Osteocyte (in vitro differentiated cells): ENCODE data around the gene PLXNB1. TPM values are rescaled to one million over a fixed set of nuclear protein-coding genes. Genes with fewer than 3 reads are reported as not detected.

Source experiments
- DNase-seq: peaks from one replicate; pipeline ENCODE4 v3.0.0; 2021; ENCODE audit warnings: mixed read lengths; ENCODE audit not compliant: unreplicated experiment; ENCODE audit errors: extremely low spot score
- H3K27ac Mint-ChIP-seq: one replicate; pipeline ENCODE4 v1.8.0; 2021; ENCODE audit warnings: mild to moderate bottlenecking, mixed read lengths; ENCODE audit not compliant: unreplicated experiment
- H3K27me3 Mint-ChIP-seq: one replicate; pipeline ENCODE4 v1.8.0; 2021; ENCODE audit warnings: mixed read lengths; ENCODE audit not compliant: unreplicated experiment
- H3K36me3 Mint-ChIP-seq: one replicate; pipeline ENCODE4 v1.8.0; 2021; ENCODE audit warnings: mixed read lengths; ENCODE audit not compliant: unreplicated experiment
- H3K4me1 Mint-ChIP-seq: one replicate; pipeline ENCODE4 v1.8.0; 2021; ENCODE audit warnings: mixed read lengths; ENCODE audit not compliant: unreplicated experiment
- H3K4me3 Mint-ChIP-seq: one replicate; pipeline ENCODE4 v1.8.0; 2021; ENCODE audit warnings: mild to moderate bottlenecking, moderate library complexity, mixed read lengths; ENCODE audit not compliant: unreplicated experiment
- H3K9me3 Mint-ChIP-seq: one replicate; pipeline ENCODE4 v1.8.0; 2021; ENCODE audit warnings: mixed read lengths; ENCODE audit not compliant: unreplicated experiment
- total RNA-seq: library from RNA; stranded (reverse); gene quantifications from 2 replicates; pipeline ENCODE4 v1.2.1, GENCODE V29; 2021
- TF ChIP-seq, protein P1 (sequence below): fragments of 200-600 bp; sonication (generic); IDR thresholded peaks from 2 replicates; pipeline ENCODE4 v1.5.0; 2021; ENCODE audit warnings: antibody characterized with exemption, mild to moderate bottlenecking, moderate library complexity

Gene PLXNB1
- total RNA-seq, 1 donor from 2014 or later, result 88.2 TPM

DNA sequence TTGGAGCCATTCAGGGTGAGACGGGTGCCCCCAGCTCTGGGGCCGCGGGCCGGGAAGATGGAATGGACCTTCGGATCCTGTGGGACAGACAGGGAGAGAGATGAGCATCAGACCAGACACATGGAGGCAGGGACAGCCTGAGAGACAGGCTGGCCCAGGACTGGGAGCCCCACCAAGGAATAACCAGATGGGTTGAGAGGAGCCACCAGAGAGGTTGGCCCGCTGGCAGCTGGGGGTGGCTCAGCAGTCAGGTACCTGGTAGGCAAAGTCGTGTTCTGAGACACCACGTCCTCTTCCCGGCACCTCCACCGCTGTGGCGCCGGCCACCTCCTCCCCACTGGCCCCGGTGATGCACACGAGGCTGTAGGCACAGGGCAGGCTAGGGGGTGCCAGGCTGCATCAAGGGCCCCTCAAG is 13.8 kb downstream of the PLXNB1 start:
- Mint-ChIP-seq H3K9me3 (no peaks in the 10 kb centered on the region), H3K4me1 (no peaks in the 10 kb centered on the region), H3K27me3 (no peaks in the 10 kb centered on the region), H3K36me3 (peaks cover 28% of the 10 kb centered on the region), H3K27ac (no peak overlapping the region), H3K4me3 (no peak overlapping the region)
- TF ChIP-seq, protein P1, sequence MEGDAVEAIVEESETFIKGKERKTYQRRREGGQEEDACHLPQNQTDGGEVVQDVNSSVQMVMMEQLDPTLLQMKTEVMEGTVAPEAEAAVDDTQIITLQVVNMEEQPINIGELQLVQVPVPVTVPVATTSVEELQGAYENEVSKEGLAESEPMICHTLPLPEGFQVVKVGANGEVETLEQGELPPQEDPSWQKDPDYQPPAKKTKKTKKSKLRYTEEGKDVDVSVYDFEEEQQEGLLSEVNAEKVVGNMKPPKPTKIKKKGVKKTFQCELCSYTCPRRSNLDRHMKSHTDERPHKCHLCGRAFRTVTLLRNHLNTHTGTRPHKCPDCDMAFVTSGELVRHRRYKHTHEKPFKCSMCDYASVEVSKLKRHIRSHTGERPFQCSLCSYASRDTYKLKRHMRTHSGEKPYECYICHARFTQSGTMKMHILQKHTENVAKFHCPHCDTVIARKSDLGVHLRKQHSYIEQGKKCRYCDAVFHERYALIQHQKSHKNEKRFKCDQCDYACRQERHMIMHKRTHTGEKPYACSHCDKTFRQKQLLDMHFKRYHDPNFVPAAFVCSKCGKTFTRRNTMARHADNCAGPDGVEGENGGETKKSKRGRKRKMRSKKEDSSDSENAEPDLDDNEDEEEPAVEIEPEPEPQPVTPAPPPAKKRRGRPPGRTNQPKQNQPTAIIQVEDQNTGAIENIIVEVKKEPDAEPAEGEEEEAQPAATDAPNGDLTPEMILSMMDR, result no peak
- no peak for DNase-seq

- H3K9me3 Mint-ChIP-seq, result no peaks in the 10 kb centered on the region
- no peaks in the 10 kb centered on the region for H3K4me1 Mint-ChIP-seq
- H3K27ac Mint-ChIP-seq, result no peak overlapping the region
- no peaks in the 10 kb centered on the region for H3K27me3 Mint-ChIP-seq
- H3K4me3 Mint-ChIP-seq, result no peak overlapping the region
- TF ChIP-seq, protein P1, result no peak
- DNase-seq, result no peak
- peaks cover 29% of the 10 kb centered on the region for H3K36me3 Mint-ChIP-seq
Measured at GRCh38 chr3:48415251-48415953, 14.5 kb downstream of the PLXNB1 start.

GRCh38 chr3:48414376-48415250 is 15.3 kb downstream of the PLXNB1 start:
- TF ChIP-seq, protein P1, result no peak
- Mint-ChIP-seq H3K27ac (no peak overlapping the region), H3K36me3 (peaks cover 33% of the 10 kb centered on the region), H3K4me3 (no peak overlapping the region), H3K4me1 (no peaks in the 10 kb centered on the region), H3K9me3 (no peaks in the 10 kb centered on the region), H3K27me3 (no peaks in the 10 kb centered on the region)
- DNase-seq, result no peak

DNA sequence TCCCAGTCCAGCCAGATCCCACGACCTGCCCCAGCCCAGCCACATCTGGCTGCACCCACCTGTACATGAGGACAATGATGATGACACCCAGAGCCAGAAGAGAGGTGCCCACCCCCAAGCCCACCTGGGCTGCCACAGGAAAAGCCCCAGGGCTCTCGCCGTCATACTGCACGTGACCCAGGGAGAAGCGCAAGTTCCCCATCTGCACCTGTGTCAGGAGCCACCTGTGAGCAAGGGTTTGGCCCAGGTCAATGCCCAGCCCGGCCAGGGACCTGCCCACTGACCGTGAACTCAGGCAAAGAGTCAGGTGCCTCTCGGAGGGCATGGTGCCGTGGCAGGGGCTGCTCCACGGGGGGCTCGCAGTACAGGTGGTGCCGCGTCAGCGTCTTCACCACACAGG is 16.3 kb downstream of the PLXNB1 start:
- no peaks in the 10 kb centered on the region for H3K9me3 Mint-ChIP-seq
- TF ChIP-seq, protein P1, result no peak
- H3K4me3 Mint-ChIP-seq, result no peak overlapping the region
- no peaks in the 10 kb centered on the region for H3K4me1 Mint-ChIP-seq
- H3K27ac Mint-ChIP-seq, result no peak overlapping the region
- DNase-seq, result no peak
- no peaks in the 10 kb centered on the region for H3K27me3 Mint-ChIP-seq
- peaks cover 42% of the 10 kb centered on the region for H3K36me3 Mint-ChIP-seq

GRCh38 chr3:48413086-48413485 is 16.8 kb downstream of the PLXNB1 start:
- H3K36me3 Mint-ChIP-seq, result peaks cover 45% of the 10 kb centered on the region
- no peak for DNase-seq
- TF ChIP-seq, protein P1, result no peak
- H3K9me3 Mint-ChIP-seq, result no peaks in the 10 kb centered on the region
- H3K27ac Mint-ChIP-seq, result no peak overlapping the region
- H3K4me3 Mint-ChIP-seq, result no peak overlapping the region
- H3K27me3 Mint-ChIP-seq, result no peaks in the 10 kb centered on the region
- no peaks in the 10 kb centered on the region for H3K4me1 Mint-ChIP-seq
